Neutrophil (primary cell): ENCODE measurements around the gene DNAJC7.

Experiments
- H3K27ac ChIP-seq: fragments of 200-600 bp; sonication (generic); 2 replicates; pipeline ENCODE4 v1.5.1; 2016; ENCODE audit warnings: mild to moderate bottlenecking, moderate library complexity
- H3K27me3 ChIP-seq: fragments of 200-600 bp; sonication (generic); 2 replicates; pipeline ENCODE4 v1.6.0; 2016; ENCODE audit warnings: mild to moderate bottlenecking
- H3K36me3 ChIP-seq: fragments of 200-600 bp; sonication (generic); 2 replicates; pipeline ENCODE4 v1.5.1; 2017
- H3K4me1 ChIP-seq, 2 experiments: fragments of 200-600 bp in 1 of 2; sonication (generic) in 1 of 2; 1 replicate in 1 of 2; 2 replicates in 1 of 2; pipeline versions ENCODE4 v1.5.1 to v1.6.1; 2013 to 2016; ENCODE audit warnings: low read depth in 1 of 2, low read length in 1 of 2, mild to moderate bottlenecking in 1 of 2, moderate library complexity in 1 of 2; ENCODE audit not compliant: control insufficient read depth in 1 of 2, insufficient read depth in 1 of 2
- H3K4me3 ChIP-seq, 2 experiments: fragments of 200-600 bp in 1 of 2; sonication (generic) in 1 of 2; 1 replicate in 1 of 2; 2 replicates in 1 of 2; pipeline ENCODE4 v1.5.1; 2013 to 2016; ENCODE audit warnings: low read depth in 1 of 2, low read length in 1 of 2, mild to moderate bottlenecking in 1 of 2, moderate library complexity in 1 of 2
- H3K9me3 ChIP-seq: fragments of 200-600 bp; sonication (generic); 2 replicates; pipeline ENCODE4 v1.5.1; 2016
- TF ChIP-seq, protein P1 (sequence below): fragments of 200-600 bp; sonication (generic); IDR thresholded peaks from 2 replicates; pipeline ENCODE4 v1.5.1; 2016; ENCODE audit warnings: antibody characterized with exemption

Gene DNAJC7

DNA sequence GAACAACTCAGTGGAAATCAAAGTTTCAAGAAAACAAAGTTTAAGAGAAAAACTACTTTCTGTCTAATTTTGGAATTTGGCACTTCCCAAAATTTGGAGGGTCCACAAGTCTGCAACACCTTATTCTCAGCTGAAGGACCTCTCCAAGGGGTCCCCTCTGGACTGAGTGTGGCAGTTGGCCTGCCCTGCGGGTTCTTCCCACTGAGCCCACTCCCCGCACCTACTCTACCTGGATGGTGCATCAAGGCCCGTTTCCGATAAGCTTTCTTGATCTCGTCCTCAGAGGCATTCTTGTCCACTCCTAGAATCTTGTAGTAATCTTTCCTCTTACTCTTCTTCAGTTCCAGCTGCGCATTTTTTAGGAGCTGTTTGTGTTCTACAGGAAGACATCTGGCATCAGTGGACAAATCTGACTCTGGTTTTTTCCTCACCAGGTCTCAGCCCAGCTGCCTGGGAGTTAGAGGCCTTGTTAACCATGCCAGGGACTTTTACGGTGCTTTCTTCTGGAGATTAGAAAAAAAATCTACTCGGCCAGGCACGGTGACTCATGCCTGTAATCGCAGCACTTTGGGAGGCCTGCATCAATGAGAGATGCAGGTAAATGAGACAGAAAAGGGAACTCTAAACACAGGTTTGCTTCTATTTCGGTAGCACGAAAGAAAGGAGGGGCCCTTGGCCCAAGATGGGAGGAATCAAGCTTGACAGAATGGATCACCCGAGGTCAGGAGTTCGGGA is 35.0 kb downstream of the DNAJC7 start:
- TF ChIP-seq, protein P1, sequence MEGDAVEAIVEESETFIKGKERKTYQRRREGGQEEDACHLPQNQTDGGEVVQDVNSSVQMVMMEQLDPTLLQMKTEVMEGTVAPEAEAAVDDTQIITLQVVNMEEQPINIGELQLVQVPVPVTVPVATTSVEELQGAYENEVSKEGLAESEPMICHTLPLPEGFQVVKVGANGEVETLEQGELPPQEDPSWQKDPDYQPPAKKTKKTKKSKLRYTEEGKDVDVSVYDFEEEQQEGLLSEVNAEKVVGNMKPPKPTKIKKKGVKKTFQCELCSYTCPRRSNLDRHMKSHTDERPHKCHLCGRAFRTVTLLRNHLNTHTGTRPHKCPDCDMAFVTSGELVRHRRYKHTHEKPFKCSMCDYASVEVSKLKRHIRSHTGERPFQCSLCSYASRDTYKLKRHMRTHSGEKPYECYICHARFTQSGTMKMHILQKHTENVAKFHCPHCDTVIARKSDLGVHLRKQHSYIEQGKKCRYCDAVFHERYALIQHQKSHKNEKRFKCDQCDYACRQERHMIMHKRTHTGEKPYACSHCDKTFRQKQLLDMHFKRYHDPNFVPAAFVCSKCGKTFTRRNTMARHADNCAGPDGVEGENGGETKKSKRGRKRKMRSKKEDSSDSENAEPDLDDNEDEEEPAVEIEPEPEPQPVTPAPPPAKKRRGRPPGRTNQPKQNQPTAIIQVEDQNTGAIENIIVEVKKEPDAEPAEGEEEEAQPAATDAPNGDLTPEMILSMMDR, result no peak

DNA sequence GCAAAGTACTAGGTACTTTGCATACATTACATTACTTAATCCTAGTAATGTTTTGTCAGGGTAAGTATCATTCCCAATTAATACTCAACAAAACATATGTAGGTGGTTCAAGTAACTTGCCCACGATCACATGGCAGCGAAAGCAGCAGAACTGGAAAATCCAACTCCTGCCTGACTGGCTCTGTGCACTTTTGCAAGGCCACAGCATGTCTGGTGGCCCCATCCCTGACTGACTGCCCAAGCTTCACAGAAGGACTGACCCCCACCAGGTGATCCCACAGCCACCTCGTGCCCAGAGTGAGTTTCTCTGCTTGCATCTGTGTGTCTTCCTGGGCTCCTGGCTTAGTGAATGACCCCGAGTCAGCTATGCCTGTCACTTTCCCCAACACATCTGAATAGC is 39.2 kb downstream of the DNAJC7 start:
- H3K27me3 ChIP-seq, result no peaks in the 10 kb centered on the region
- TF ChIP-seq, protein P1, result no peak
- H3K9me3 ChIP-seq, result no peaks in the 10 kb centered on the region
- no peaks in the 10 kb centered on the region for H3K4me1 ChIP-seq
- H3K4me3 ChIP-seq, result no peak overlapping the region
- H3K36me3 ChIP-seq, result peaks cover 95% of the 10 kb centered on the region
- no peak overlapping the region for H3K27ac ChIP-seq

More for the DNA sequence above, 35.0 kb downstream of the DNAJC7 start:
- no peak overlapping the region for H3K27ac ChIP-seq
- no peaks in the 10 kb centered on the region for H3K4me1 ChIP-seq
- H3K27me3 ChIP-seq, result no peaks in the 10 kb centered on the region
- no peaks in the 10 kb centered on the region for H3K9me3 ChIP-seq
- H3K36me3 ChIP-seq, result peaks cover 89% of the 10 kb centered on the region
- H3K4me3 ChIP-seq, result no peak overlapping the region

DNA sequence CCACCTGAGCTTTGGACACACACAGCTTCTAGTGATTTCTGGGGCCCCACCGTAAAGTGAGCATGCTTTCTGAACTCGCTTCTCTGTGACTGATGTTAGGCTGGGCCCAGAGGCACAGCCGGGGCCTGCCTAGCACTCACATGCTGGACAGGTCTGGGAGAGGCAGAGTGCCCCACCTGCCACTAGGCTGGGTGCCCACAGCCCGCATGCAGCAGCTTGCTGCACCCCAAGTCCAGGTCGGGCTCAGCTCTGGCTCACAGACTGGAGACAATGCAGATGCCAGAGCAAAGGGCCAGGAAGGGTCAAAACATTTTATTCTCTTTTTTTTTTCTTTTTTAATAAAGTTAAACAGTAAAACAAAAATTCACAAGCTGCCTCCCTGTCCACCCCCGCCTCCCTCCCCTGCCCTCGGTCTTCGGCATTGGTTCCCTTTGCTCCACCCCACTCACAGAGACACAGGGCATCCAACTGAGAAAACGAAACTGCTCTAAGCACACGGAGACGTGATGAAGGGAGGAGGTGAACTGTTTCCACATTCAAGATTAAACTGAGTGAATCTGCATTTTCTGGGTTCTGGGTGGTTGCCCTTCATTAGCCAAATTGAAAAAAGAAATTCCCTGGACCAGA is 41.0 kb downstream of the DNAJC7 start:
- TF ChIP-seq, protein P1, result no peak
- no peaks in the 10 kb centered on the region for H3K27me3 ChIP-seq
- no peak overlapping the region for H3K4me3 ChIP-seq
- no peaks in the 10 kb centered on the region for H3K4me1 ChIP-seq
- no peak overlapping the region for H3K27ac ChIP-seq
- H3K9me3 ChIP-seq, result no peaks in the 10 kb centered on the region
- H3K36me3 ChIP-seq, result peaks cover 96% of the 10 kb centered on the region

DNA sequence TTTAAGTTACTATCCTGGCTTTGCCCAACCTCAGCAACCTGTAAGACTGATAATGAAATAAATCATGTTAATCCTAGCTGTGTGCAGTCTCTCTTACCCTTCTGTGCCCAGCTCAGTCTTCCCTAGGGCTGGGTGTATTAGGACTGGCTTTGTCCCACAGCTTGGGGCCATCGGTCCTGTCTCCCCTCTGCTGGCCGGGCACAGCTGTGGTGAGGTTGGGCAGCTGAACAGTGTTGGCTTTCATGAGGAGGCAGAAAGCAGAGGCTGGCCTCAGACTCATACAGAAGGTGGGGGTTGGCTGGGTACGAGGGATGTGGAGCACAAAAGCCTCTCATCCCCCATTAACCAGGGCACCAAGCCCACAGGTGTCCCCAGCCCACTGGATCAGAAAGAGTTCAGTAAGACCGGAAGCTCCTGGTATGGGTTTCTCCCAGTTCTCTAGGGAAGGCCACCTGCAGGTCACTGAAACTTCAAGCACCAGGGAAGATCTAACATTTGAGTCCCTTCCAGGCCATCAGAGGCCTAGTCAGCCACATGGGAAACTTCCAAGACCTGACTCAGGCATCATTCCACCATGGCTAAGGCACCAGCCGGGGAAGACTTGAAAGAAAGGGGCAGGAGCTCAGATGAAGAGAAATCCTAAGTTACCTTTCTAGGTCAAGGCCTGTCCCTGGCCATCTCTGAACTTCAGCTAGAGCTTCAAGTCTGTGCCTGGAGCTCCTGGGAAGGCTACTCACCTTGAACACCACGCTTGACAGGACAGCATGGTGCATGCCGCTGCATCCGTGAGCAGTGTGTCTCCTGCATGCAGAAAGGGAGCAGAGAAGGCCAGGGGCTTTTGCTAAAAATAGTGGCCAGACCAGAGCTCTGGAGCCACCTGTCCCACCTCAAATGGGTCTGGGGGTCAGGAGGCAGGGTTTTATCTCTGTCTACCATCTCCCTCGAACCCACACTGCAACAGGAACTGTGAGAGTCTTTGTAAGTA is 41.8 kb downstream of the DNAJC7 start:
- Histone ChIP-seq H3K9me3 (no peaks in the 10 kb centered on the region), H3K4me1 (no peaks in the 10 kb centered on the region), H3K27ac (no peak overlapping the region), H3K27me3 (no peaks in the 10 kb centered on the region), H3K4me3 (no peak overlapping the region), H3K36me3 (peaks cover 93% of the 10 kb centered on the region)
- TF ChIP-seq, protein P1, result no peak

DNA sequence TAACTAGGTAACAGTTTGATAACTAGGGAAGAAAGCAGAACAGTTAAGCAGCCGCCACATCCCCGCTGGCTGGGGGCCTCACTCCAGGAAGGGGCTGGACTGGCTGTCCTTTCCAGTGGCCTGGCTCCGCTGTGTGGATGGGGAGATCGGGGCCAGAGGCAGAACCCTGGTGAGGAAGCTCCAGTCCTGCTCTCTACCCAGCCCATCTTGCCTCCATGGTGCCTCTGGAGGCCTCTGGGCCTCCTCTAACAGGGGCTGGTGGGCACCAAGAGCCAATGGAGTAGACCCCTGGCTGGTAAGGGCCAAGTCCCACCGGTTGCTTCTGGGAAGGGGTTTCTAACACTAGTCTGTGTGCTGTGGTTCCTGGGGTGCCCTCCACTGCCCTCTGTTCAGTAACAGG is 42.6 kb downstream of the DNAJC7 start:
- Histone ChIP-seq H3K9me3 (no peaks in the 10 kb centered on the region), H3K27me3 (no peaks in the 10 kb centered on the region), H3K4me1 (no peaks in the 10 kb centered on the region), H3K4me3 (no peak overlapping the region), H3K36me3 (peaks cover 86% of the 10 kb centered on the region), H3K27ac (no peak overlapping the region)
- TF ChIP-seq, protein P1, result no peak
